HG03460 (cell line): Measurements from ENCODE around the gene GSTT2.

ENCODE experiments used
- ATAC-seq: cut with Tn5 transposase; IDR thresholded peaks from one replicate; pipeline ENCODE4 v1.9.1; 2021; ENCODE audit not compliant: unreplicated experiment

The GSTT2 gene

GRCh38 chr22:24008022-24008283 lies 28.0 kb downstream of the GSTT2 start:
- ATAC-seq = no peak

GRCh38 chr22:24008381-24009226 lies 28.7 kb downstream of the GSTT2 start:
- no peak for ATAC-seq

DNA sequence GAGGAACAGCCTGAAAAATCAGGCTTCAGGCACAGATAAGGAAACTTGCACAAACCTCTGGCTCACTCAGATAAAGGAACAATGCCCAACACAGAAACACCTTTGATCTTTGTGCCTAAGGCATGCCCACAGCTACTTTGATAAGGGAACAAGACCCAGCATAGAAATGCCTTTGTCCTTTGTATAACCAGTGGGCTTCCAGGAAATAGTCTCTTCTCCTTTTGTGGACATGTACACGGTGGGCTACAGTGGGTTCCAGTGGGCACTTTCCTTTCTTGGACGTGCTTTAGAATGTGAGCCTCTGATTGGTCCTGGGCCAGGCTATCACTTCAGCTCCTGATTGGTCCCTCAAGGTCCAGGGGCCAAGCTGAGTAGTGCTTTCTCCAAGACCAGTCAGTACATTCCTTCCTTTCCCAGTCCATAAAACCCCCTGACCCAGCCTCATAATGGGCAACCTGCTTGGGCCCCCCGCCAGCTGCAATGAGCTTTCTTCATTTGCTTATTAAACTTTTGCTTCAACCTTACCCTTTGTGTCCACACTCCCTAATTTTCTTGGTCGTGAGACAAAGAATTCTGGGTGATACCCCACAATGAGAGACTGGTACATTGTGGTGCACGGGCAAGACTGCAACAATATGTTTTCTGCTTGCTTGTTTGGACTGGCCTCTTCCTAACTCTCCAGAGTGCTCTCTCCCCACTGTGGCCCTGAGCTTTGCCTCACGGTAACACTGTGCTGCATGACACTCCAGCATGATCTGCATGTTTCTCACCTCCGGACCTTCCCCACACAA lies 29.5 kb downstream of the GSTT2 start:
- no peak for ATAC-seq

DNA sequence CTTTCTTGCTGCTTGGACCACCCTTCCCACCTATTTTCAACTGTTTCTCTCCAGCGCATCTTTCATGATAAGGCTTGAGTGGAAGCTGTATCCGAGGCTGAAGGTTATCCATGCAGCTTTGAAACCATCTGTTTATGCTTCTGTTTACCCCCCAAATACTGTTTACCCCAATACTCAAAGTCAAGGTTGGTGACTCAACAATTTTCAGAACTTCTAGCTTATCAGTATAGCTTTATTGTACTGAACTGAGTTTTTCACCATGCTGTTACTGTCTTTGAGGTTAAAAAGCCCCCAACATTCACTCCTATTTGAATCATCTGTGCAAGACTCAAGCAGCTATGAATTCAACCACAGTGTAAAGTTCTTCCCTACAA lies 30.1 kb downstream of the GSTT2 start:
- no peak for ATAC-seq

GRCh38 chr22:24011735-24012068 lies 31.8 kb downstream of the GSTT2 start:
- no peak for ATAC-seq

- ATAC-seq = no peak
These were observed 36.2 kb downstream of the GSTT2 start for GRCh38 chr22:24016156-24016555.

- no peak for ATAC-seq
These were observed 41.4 kb downstream of the GSTT2 start for GRCh38 chr22:24021304-24021703.

DNA sequence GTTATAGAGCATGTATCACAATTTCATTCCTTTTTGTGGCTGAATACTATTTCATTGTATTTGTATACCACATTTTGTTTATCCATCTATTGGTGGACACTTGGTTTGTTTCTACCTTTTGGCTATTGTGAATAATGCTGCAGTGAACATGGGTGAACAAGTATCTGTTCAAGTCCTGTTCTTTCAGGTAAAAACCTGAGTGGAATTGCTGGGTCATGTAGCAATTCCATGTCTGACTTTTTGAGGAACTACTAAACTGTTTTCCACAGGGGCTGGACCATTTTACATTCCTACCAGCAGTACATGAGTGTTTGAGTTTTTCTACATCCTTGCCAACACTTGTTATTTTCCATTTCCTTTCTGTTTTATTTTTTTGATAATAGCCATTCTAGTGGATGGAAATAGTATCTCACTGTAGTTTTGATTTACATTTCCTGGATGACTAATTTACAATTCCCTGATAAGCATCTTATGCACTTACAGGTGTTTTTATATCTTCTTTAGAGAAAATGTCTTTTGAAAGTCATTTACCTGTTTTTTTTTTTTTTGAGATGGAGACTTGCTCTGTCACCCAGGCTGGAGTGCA lies 43.4 kb downstream of the GSTT2 start:
- no peak for ATAC-seq

GRCh38 chr22:24024354-24024753 lies 44.4 kb downstream of the GSTT2 start:
- no peak for ATAC-seq

DNA sequence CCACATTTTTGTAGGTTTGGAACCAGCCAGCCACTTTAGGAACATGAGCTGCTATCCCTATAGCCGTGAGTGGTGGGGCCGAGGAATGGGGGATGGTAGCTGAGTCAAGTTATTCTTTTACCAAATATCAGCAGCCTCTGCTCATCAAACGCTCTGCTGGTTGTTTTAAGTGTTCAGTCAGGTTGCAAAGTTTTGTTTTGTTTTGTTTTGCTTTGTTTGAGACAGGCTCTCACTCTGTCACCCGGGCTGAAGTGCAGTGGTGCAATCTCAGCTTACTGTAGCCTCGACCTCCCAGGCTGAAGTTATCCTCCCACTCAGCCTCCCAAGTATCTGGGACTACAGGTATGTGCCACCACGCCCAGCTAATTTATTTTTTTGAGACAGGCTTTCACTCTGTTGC lies 45.5 kb downstream of the GSTT2 start:
- ATAC-seq = no peak

DNA sequence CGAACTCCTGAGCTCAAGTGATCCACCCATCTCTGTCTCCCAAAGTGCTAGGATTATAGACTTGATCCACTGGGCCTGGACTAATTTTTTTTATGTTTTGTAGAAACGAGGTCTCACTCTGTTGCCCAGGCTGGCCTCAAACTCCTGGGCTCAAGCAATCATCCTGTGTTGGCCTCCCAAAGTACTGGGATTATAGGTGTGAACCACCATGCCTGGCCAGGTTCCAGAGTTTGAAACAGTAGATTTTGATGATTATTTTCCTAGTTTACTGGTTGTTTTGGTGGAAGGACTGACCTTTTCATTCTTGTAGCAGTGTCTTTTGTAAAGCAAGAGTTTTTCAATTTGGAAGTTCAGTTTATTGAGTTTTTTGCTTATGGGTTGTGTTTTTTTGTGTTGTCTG lies 46.1 kb downstream of the GSTT2 start:
- no peak for ATAC-seq

DNA sequence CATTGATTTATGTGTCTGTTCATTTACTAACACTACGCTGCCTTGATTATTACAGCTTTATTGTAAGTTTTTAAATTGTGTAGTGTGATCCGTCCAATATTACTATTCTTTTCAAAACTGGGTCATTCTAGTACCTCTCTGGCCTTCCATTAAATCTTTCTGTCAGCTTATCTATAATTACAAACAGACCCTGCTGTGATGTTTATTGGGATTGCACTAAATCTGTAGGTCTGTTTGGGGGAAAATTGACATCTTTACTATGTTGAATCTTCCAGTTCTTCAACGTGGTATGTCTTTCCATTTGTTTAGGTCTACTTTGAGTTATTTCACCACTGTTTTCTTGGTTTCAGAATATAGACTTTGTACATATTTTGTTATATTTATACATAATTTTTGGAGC lies 46.8 kb downstream of the GSTT2 start:
- no peak for ATAC-seq

DNA sequence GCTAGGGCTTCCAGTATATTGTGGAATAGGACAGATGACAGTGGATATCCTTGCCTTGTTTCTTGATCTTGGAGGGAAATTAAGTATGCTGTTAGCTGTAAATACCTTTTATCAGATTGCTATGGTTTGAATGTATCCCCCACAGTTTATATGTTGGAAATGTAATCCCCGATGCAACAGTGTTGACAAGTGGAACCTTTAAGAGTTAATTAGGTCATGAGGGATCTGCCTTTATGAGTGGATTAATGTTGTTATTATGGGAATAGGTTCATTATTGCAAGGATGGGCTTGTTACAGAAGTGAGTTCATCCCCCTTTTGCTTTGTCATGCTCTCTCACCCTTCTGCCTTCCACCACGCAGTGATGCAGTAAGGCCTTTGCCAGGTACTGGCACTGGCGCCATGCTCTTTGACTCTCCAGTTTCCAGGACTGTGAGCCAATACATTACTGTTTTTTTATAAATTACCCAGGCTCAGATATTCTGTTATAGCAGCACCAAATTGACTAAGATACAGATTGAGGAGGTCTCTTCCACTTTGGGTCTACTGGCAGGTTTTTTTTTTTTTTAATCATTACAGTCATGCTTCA lies 47.5 kb downstream of the GSTT2 start:
- ATAC-seq = no peak

GRCh38 chr22:24027991-24028390 lies 48.1 kb downstream of the GSTT2 start:
- ATAC-seq = no peak

GRCh38 chr22:24028533-24028932 lies 48.6 kb downstream of the GSTT2 start:
- ATAC-seq = no peak

DNA sequence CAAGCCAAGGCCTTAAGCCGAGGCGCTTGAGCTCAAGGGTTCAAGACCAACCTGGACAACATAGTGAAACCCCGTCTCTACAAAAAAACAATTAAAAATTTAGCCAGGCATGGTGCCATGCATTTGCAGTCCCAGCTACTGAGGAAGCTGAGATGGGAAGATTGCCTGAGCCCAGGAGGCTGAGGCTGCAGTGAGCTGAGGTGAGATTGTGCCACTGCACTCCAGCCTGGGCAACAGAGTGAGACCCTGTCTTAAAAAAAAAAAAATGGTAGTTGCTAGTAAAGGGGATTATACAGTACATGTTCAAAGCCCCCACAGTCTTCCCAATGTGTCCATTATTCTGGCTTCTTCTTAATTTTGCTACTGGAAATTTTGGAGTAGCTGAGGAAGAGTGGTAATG lies 49.4 kb downstream of the GSTT2 start:
- no peak for ATAC-seq

DNA sequence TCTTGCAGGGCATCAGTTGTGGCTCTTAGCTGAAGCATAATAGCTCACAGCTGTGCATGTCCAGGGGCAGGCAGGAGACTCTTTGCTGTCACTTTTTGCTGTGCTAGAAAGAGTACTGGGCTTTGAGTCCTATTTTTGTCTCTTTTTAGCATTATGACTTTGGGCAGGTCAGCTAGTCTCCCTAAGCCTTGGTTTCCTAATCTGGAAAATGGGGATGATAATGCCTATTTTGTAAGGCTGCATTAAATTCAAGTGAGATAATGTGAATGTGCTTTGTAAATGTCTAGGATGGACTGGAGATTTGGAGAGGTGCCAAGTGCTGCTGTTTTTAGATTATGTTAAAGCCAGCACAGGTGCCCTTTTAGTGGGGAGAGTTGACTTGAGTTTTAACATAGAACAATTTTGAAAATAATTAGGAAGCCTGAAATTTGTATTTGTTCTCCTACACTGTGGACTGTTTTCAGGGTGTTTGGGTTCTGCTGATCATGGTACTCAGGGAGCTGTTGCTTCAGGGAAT lies 50.3 kb downstream of the GSTT2 start:
- no peak for ATAC-seq
